ENCODE data around the gene PCDHGA5. TPM values are rescaled to one million over a fixed set of nuclear protein-coding genes. Genes with fewer than 3 reads are reported as not detected.
A peak's percentile ranks its signal among the peaks of the same experiment; 100 is the strongest.

The PCDHGA5 gene
- total RNA-seq, 1 donor from 2014 or later: under 0.01 TPM

DNA sequence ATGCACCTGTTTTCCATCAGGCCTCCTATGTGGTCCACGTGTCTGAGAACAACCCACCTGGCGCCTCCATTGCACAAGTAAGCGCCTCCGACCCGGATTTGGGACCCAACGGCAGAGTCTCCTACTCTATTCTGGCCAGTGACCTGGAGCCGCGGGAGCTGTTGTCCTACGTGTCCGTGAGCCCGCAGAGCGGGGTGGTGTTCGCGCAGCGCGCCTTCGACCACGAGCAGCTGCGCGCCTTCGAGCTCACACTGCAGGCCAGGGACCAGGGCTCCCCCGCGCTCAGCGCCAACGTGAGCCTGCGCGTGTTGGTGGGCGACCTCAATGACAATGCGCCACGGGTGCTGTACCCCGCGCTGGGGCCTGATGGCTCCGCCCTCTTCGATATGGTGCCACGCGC, 12.4 kb upstream of the PCDHGA5 start:
- FAIRE-seq (no peak), DNase-seq (ENCODE audit: low read depth) (no peak)
- TF ChIP-seq, protein P1, sequence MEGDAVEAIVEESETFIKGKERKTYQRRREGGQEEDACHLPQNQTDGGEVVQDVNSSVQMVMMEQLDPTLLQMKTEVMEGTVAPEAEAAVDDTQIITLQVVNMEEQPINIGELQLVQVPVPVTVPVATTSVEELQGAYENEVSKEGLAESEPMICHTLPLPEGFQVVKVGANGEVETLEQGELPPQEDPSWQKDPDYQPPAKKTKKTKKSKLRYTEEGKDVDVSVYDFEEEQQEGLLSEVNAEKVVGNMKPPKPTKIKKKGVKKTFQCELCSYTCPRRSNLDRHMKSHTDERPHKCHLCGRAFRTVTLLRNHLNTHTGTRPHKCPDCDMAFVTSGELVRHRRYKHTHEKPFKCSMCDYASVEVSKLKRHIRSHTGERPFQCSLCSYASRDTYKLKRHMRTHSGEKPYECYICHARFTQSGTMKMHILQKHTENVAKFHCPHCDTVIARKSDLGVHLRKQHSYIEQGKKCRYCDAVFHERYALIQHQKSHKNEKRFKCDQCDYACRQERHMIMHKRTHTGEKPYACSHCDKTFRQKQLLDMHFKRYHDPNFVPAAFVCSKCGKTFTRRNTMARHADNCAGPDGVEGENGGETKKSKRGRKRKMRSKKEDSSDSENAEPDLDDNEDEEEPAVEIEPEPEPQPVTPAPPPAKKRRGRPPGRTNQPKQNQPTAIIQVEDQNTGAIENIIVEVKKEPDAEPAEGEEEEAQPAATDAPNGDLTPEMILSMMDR (IDR thresholded peaks at IDR 0.05; ENCODE audit: insufficient read depth, low read length, severe bottlenecking): no peak
- no peak overlapping the region for H3K4me3 ChIP-seq (ENCODE audit: low read depth, low read length)
- no peaks in the 10 kb centered on the region for H3K36me3 ChIP-seq (ENCODE audit: control insufficient read depth, insufficient read depth, low read length)
- H3K27me3 ChIP-seq (ENCODE audit: control insufficient read depth, insufficient read depth, low read length): no peaks in the 10 kb centered on the region

DNA sequence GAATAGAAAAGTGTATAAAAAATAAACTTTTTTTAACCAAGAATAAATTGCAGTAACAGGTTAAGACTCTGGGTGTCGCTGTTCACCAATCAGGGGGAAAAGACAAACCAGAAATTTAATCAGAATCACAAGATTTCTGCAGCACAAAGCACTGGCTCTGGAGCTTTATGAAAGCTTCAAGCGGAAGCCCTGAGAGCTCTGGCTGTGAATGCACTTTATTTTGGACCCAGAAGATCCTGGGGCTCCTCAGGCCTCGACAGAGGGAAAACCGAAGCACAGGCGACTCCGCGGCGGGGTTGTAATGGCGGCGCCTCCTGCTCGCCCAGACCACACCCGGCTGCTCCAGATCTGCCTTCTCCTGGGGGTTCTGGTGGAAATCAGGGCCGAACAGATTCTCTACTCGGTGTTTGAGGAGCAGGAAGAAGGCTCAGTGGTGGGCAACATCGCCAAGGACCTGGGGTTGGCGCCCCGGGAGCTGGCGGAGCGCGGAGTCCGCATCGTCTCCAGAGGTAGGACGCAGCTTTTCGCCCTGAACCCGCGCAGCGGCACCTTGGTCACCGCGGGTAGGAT, 9.0 kb upstream of the PCDHGA5 start, which contains the start of gene PCDHGA4:
Gene PCDHGA4 (plus strand): TSS at position 122 of the 570 bp plus-strand sequence. CDS start 87 bp downstream, at position 209.
- TF ChIP-seq, protein P1 (IDR thresholded peaks at IDR 0.05; ENCODE audit: insufficient read depth, low read length, severe bottlenecking): peak; percentile 15
- peaks cover 3% of the 10 kb centered on the region for H3K27me3 ChIP-seq (ENCODE audit: control insufficient read depth, insufficient read depth, low read length)
- H3K36me3 ChIP-seq (ENCODE audit: control insufficient read depth, insufficient read depth, low read length): no peaks in the 10 kb centered on the region
- DNase-seq (ENCODE audit: low read depth): no peak
- H3K4me3 ChIP-seq (ENCODE audit: low read depth, low read length): peak within 1 kb of the TSS; percentile 3
- FAIRE-seq: no peak

- H3K36me3 ChIP-seq (ENCODE audit: control insufficient read depth, insufficient read depth, low read length): no peaks in the 10 kb centered on the region
- FAIRE-seq (no peak), DNase-seq (ENCODE audit: low read depth) (no peak)
- H3K4me3 ChIP-seq (ENCODE audit: low read depth, low read length): no peak overlapping the region
- TF ChIP-seq, protein P1 (IDR thresholded peaks at IDR 0.05; ENCODE audit: insufficient read depth, low read length, severe bottlenecking): no peak
- H3K27me3 ChIP-seq (ENCODE audit: control insufficient read depth, insufficient read depth, low read length): peaks cover 5% of the 10 kb centered on the region
Observed at GRCh38 chr5:141355641-141356040, 8.3 kb upstream of the PCDHGA5 start.

GRCh38 chr5:141356133-141356532, 7.8 kb upstream of the PCDHGA5 start:
- Histone ChIP-seq H3K4me3 (ENCODE audit: low read depth, low read length) (no peak overlapping the region), H3K36me3 (ENCODE audit: control insufficient read depth, insufficient read depth, low read length) (no peaks in the 10 kb centered on the region), H3K27me3 (ENCODE audit: control insufficient read depth, insufficient read depth, low read length) (peaks cover 5% of the 10 kb centered on the region)
- TF ChIP-seq, protein P1 (IDR thresholded peaks at IDR 0.05; ENCODE audit: insufficient read depth, low read length, severe bottlenecking): no peak
- no peak for FAIRE-seq
- no peak for DNase-seq (ENCODE audit: low read depth)

GRCh38 chr5:141356950-141357349, 7.0 kb upstream of the PCDHGA5 start:
- TF ChIP-seq, protein P1 (IDR thresholded peaks at IDR 0.05; ENCODE audit: insufficient read depth, low read length, severe bottlenecking): no peak
- Histone ChIP-seq H3K4me3 (ENCODE audit: low read depth, low read length) (no peak overlapping the region), H3K36me3 (ENCODE audit: control insufficient read depth, insufficient read depth, low read length) (no peaks in the 10 kb centered on the region), H3K27me3 (ENCODE audit: control insufficient read depth, insufficient read depth, low read length) (peaks cover 5% of the 10 kb centered on the region)
- no peak for DNase-seq (ENCODE audit: low read depth)
- FAIRE-seq: no peak
